ENCODE measurements around the gene UBE2B.
"Not testable (repeated sequence)": the region's sequence is repeated elsewhere in the genome, so short reads cannot be mapped to it uniquely, and the experiment has no call there.

Gene UBE2B

GRCh38 chr5:134373633-134374032, 2.3 kb downstream of the UBE2B start:
- POLR2A ChIA-PET; H3K4me1 ChIP-seq (ENCODE audit: control insufficient read depth, insufficient read depth, low read length); H3K4me3 ChIP-seq (ENCODE audit: low read depth, low read length); H3K27ac ChIP-seq (ENCODE audit: extremely low read depth, low read depth, low read length); CTCF ChIA-PET; H3K9me3 ChIP-seq (ENCODE audit: control insufficient read depth, insufficient read depth, low read depth, low read length): not testable (repeated sequence)
- H3K36me3 ChIP-seq (ENCODE audit: control insufficient read depth in 2 of 2, insufficient read depth in 1 of 2, low read length in 2 of 2), result peaks cover 29 to 42% of the 10 kb centered on the region in 2 experiments
- TF ChIP-seq ZNF280D (tag by site-specific recombination; IDR thresholded peaks at IDR 0.05) (peak; percentile 95), ZNF2 (tag by site-specific recombination; IDR thresholded peaks at IDR 0.05) (0 out of 2 replicates have a peak, but pooled peaks have one; percentile 18), ZNF146 (tag by site-specific recombination; IDR thresholded peaks at IDR 0.05) (peak; percentile 100), ZNF580 (tag by site-specific recombination; IDR thresholded peaks at IDR 0.05) (peak; percentile 88)

DNA sequence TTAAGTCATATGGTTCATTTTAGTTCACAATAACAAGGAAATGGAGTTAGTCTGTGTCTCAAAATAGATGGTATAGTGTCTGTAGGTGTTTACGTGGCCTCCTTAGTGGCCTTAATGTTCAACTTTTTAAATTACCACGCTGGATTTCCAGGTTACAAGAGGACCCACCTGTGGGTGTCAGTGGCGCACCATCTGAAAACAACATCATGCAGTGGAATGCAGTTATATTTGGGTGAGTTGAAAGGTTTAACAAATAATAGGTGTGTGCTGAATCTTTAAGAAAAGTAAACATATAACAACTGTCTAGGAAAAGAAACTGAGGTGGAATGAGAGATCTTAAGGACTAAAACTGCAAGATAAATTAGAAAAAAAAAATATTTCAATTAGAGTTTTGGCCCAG, 2.9 kb downstream of the UBE2B start:
- TF ChIP-seq SCRT1 (tag by site-specific recombination; IDR thresholded peaks at IDR 0.05; ENCODE audit: borderline replicate concordance), result 0 out of 2 replicates have a peak, but pooled peaks have one; percentile 14
- TF ChIP-seq, protein P1, sequence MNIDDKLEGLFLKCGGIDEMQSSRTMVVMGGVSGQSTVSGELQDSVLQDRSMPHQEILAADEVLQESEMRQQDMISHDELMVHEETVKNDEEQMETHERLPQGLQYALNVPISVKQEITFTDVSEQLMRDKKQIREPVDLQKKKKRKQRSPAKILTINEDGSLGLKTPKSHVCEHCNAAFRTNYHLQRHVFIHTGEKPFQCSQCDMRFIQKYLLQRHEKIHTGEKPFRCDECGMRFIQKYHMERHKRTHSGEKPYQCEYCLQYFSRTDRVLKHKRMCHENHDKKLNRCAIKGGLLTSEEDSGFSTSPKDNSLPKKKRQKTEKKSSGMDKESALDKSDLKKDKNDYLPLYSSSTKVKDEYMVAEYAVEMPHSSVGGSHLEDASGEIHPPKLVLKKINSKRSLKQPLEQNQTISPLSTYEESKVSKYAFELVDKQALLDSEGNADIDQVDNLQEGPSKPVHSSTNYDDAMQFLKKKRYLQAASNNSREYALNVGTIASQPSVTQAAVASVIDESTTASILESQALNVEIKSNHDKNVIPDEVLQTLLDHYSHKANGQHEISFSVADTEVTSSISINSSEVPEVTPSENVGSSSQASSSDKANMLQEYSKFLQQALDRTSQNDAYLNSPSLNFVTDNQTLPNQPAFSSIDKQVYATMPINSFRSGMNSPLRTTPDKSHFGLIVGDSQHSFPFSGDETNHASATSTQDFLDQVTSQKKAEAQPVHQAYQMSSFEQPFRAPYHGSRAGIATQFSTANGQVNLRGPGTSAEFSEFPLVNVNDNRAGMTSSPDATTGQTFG (tag by site-specific recombination; IDR thresholded peaks at IDR 0.05; ENCODE audit: borderline replicate concordance), result no peak
- no peak for TF ChIP-seq HIC1 (tag by site-specific recombination; IDR thresholded peaks at IDR 0.05)
- Histone ChIP-seq H3K4me1 (ENCODE audit: control insufficient read depth, insufficient read depth, low read length) (no peaks in the 10 kb centered on the region), H3K9me3 (ENCODE audit: control insufficient read depth, insufficient read depth, low read depth, low read length) (no peaks in the 10 kb centered on the region), H3K36me3 (ENCODE audit: control insufficient read depth in 2 of 2, insufficient read depth in 1 of 2, low read length in 2 of 2) (peaks cover 31 to 48% of the 10 kb centered on the region in 2 experiments), H3K4me3 (ENCODE audit: low read depth, low read length) (no peak overlapping the region), H3K27ac (ENCODE audit: extremely low read depth, low read depth, low read length) (no peak overlapping the region)
- CTCF ChIA-PET, result interaction anchor here (1.0 to 1.2 kb wide), 2 partner anchors 10 to 226 kb away, joined by 3 read pairs; no protein-coding TSS in a partner anchor
- POLR2A ChIA-PET, result no interaction called here

DNA sequence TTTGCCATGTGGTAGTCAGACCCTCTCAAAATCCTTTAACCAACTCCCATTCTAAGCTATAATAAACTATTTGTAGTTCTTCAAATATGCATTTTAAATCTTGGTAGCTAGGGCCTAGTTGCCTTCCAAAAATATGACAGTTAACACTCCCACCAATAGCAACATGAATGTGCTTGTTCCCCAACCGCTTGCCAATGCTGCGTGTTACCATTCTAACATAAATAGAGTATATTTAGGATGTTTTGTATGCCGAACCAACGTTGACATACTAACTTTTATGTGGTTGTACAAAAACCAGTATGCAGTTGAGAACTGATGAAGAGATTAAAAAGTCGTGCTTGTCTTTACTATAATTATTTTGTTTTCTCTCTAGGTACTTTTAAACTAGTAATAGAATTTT, 9.0 kb downstream of the UBE2B start:
- Histone ChIP-seq H3K4me1 (ENCODE audit: control insufficient read depth, insufficient read depth, low read length) (no peaks in the 10 kb centered on the region), H3K27ac (ENCODE audit: extremely low read depth, low read depth, low read length) (no peak overlapping the region), H3K36me3 (ENCODE audit: control insufficient read depth in 2 of 2, insufficient read depth in 1 of 2, low read length in 2 of 2) (peaks cover 79 to 89% of the 10 kb centered on the region in 2 experiments), H3K9me3 (ENCODE audit: control insufficient read depth, insufficient read depth, low read depth, low read length) (no peaks in the 10 kb centered on the region), H3K4me3 (ENCODE audit: low read depth, low read length) (no peak overlapping the region)
- ChIA-PET POLR2A (interaction anchor here (0.6 to 2.0 kb wide), 2 partner anchors 8 to 240 kb away, joined by 3 to 5 read pairs; partner anchors contain the start of gene UBE2B), CTCF (interaction anchor here (1.3 kb wide), 1 partner anchor 197 kb away, joined by 4 read pairs; no protein-coding TSS in a partner anchor)
- TF ChIP-seq, protein P2, sequence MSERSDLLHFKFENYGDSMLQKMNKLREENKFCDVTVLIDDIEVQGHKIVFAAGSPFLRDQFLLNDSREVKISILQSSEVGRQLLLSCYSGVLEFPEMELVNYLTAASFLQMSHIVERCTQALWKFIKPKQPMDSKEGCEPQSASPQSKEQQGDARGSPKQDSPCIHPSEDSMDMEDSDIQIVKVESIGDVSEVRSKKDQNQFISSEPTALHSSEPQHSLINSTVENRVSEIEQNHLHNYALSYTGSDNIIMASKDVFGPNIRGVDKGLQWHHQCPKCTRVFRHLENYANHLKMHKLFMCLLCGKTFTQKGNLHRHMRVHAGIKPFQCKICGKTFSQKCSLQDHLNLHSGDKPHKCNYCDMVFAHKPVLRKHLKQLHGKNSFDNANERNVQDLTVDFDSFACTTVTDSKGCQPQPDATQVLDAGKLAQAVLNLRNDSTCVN (tag by site-specific recombination; optimal IDR thresholded peaks at IDR 0.05), result no peak
- TF ChIP-seq ZNF155 (tag by site-specific recombination; IDR thresholded peaks at IDR 0.05), result no peak
- TF ChIP-seq SP2 (tag by site-specific recombination; IDR thresholded peaks at IDR 0.05), result no peak
- TF ChIP-seq ZNF175 (tag by site-specific recombination; IDR thresholded peaks at IDR 0.05), result no peak
- TF ChIP-seq ZNF558 (tag by site-specific recombination; IDR thresholded peaks at IDR 0.05), result no peak
- TF ChIP-seq ZNF48 (tag by site-specific recombination; IDR thresholded peaks at IDR 0.05), result no peak
- no peak for TF ChIP-seq ELK4 (IDR thresholded peaks at IDR 0.05; ENCODE audit: borderline replicate concordance, low read depth, low read length)
- no peak for TF ChIP-seq ZNF174 (tag by site-specific recombination; IDR thresholded peaks at IDR 0.05)
- no peak for TF ChIP-seq ZNF76 (tag by site-specific recombination; IDR thresholded peaks at IDR 0.05; ENCODE audit: borderline replicate concordance, low read depth)
- no peak for TF ChIP-seq ZNF350 (tag by site-specific recombination; IDR thresholded peaks at IDR 0.05)
- no peak for TF ChIP-seq ZNF433 (tag by site-specific recombination; IDR thresholded peaks at IDR 0.05; ENCODE audit: low read depth)
- TF ChIP-seq ZNF23 (tag by site-specific recombination; IDR thresholded peaks at IDR 0.05; ENCODE audit: borderline replicate concordance), result no peak
- no peak for TF ChIP-seq SP3 (tag by site-specific recombination; IDR thresholded peaks at IDR 0.05)
- no peak for TF ChIP-seq ZNF292 (tag by site-specific recombination; IDR thresholded peaks at IDR 0.05; ENCODE audit: borderline replicate concordance, low read depth)

Measured in HEK293 (cell line).